GM10248 (cell line): ENCODE results near the gene DLX4.

Experiments
- CTCF ChIA-PET: fragments of 300-600 bp; sonication (Branson Sonifier 250); formaldehyde crosslinking; extraction: SDS; loops from one replicate; lab custom pipeline; 2021; ENCODE audit warnings: antibody characterized with exemption; lab: Yijun Ruan, JAX
- POLR2A ChIA-PET: fragments of 350-650 bp; sonication (Branson Sonifier 250); formaldehyde crosslinking; extraction: SDS; loops from one replicate; lab custom pipeline; 2020; ENCODE audit warnings: antibody characterized with exemption; lab: Yijun Ruan, JAX
- DNase-seq: peaks from one replicate; pipeline ENCODE4 v3.0.0; 2012; ENCODE audit errors: extremely low spot score
- CTCF ChIP-seq: IDR thresholded peaks from 2 replicates; pipeline ENCODE4 v1.5.1; 2012; ENCODE audit warnings: mild to moderate bottlenecking, low read depth; ENCODE audit errors: extremely low read depth, missing control alignments, control extremely low read depth

The DLX4 gene

GRCh38 chr17:49962599-49963308 lies 6.2 kb upstream of the DLX4 start:
- POLR2A ChIA-PET: no interaction called here
- CTCF ChIA-PET: interaction anchor here (0.8 to 3.2 kb wide), 4 partner anchors 10 to 82 kb away, joined by 3 to 14 read pairs (median 4); no protein-coding TSS in a partner anchor

GRCh38 chr17:49963309-49963625 lies 5.7 kb upstream of the DLX4 start:
- ChIA-PET CTCF (interaction anchor here (1.1 to 3.2 kb wide), 3 partner anchors 11 to 405 kb away, joined by 3 to 14 read pairs (median 5); no protein-coding TSS in a partner anchor), POLR2A (no interaction called here)
- no peak for TF ChIP-seq CTCF
- no peak for DNase-seq

More at GRCh38 chr17:49962599-49963308, 6.2 kb upstream of the DLX4 start:
- TF ChIP-seq CTCF: no peak
- DNase-seq: no peak

- ChIA-PET CTCF (interaction anchor here (1.1 to 3.2 kb wide), 2 partner anchors 11 to 406 kb away, joined by 3 to 14 read pairs; no protein-coding TSS in a partner anchor), POLR2A (no interaction called here)
- TF ChIP-seq CTCF: no peak
- DNase-seq: no peak
Observed at GRCh38 chr17:49963626-49964302, 5.2 kb upstream of the DLX4 start.

GRCh38 chr17:49964303-49964768 lies 4.7 kb upstream of the DLX4 start:
- TF ChIP-seq CTCF: no peak
- POLR2A ChIA-PET: no interaction called here
- CTCF ChIA-PET: interaction anchor here (1.1 kb wide), 1 partner anchor 407 kb away, joined by 3 read pairs; no protein-coding TSS in a partner anchor
- no peak for DNase-seq

- DNase-seq: no peak
- no peak for TF ChIP-seq CTCF
- ChIA-PET POLR2A (no interaction called here), CTCF (interaction anchor here (1.0 kb wide), 1 partner anchor 8 kb away, joined by 3 read pairs; no protein-coding TSS in a partner anchor)
Observed at GRCh38 chr17:49964769-49965523, 4.0 kb upstream of the DLX4 start.

GRCh38 chr17:49965524-49965909 lies 3.5 kb upstream of the DLX4 start:
- ChIA-PET POLR2A (no interaction called here), CTCF (interaction anchor here (1.0 kb wide), 1 partner anchor 9 kb away, joined by 3 read pairs; no protein-coding TSS in a partner anchor)
- no peak for TF ChIP-seq CTCF
- DNase-seq: no peak
